T-helper 1 cell treated with Interleukin-12 subunit alpha and Interleukin-12 subunit beta and Interleukin-4 antibody, amounts not matched to agents 30 ng/mL and 1 ng/mL, for 36 hours (primary cell): ENCODE results near the gene C3orf62. TPM values are rescaled to one million over a fixed set of nuclear protein-coding genes. Genes with fewer than 3 reads are reported as not detected.
"Not testable (repeated sequence)": the region's sequence is repeated elsewhere in the genome, so short reads cannot be mapped to it uniquely, and the experiment has no call there.

Source experiments
- intact Hi-C: fragments of 100-400 bp; cut with micrococcal nuclease; formaldehyde crosslinking; loops from one replicate; pipeline ENCODE4 v1.15.1; 2024
- total RNA-seq: library from RNA; stranded (reverse); gene quantifications from 2 replicates; pipeline ENCODE4 v1.2.3, GENCODE V29; 2022

C3orf62 gene
- total RNA-seq, 1 donor from 2014 or later = 16.7 TPM

DNA sequence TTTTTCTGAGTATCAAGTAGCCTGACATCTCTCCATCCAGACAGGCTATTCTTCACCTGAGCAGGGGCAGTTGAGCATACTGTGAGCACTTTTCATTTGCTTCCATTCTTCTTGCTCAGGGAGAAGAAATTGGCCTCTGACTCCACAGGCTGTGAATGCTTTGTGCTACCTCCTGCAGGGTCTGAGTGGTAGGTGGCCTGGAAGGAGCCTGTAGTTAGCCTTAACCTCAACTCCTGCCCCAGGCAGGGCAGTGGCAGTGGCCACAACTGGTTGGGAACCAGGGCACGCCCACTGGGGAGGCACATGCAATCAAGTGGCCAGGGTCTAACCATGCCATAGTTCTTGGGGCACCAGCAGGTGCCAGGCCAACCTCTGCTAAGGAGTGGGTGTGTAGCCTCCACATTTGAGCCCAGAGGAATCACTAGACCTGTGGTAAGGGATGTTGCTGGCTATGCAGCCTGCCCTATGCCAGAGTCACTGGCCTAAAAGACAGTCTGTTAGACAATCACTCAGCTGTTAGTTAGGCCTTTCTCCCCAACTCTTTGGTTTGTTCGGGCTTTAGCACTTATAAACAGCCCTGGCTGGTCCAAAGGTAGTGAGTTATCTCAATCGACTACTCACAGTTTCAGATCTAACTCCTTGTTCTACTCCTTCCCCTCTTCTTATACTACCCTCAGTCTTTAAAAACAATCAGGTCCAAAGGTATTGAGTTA is 7.4 kb downstream of the C3orf62 start:
- intact Hi-C loops = no loop called here

DNA sequence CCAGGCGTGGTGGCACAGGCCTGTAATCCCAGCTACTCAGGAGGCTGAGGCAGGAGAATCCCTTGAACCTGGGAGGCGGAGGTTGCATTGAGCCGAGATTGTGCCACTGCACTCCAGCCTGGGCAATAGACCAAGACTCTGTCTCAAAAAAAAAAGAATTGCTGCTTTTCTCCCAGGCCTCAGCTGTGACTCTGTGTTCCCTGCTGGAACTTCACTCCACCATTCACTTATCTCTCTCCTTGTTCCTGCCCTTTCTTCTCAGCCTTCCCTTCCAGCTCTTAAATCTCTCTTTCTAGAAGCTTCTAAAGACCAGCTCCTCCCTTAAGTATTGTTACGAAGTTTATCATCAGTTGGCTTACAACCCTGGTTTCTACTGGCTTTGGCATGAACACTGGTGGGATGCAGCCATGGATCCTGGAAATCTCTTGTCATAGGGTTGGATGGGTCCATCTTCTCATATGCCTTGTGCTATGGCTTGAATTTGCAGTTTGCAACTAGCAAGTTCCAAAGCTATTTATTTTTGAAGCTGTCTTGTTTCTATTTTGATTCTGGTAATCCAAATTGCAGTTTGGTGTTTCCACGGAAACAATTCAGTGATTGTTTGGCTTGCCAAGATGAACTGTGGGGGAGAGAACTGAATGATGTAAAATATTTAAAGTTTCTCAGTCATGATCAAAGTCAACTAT is 10.5 kb downstream of the C3orf62 start:
- intact Hi-C loops = no loop called here

DNA sequence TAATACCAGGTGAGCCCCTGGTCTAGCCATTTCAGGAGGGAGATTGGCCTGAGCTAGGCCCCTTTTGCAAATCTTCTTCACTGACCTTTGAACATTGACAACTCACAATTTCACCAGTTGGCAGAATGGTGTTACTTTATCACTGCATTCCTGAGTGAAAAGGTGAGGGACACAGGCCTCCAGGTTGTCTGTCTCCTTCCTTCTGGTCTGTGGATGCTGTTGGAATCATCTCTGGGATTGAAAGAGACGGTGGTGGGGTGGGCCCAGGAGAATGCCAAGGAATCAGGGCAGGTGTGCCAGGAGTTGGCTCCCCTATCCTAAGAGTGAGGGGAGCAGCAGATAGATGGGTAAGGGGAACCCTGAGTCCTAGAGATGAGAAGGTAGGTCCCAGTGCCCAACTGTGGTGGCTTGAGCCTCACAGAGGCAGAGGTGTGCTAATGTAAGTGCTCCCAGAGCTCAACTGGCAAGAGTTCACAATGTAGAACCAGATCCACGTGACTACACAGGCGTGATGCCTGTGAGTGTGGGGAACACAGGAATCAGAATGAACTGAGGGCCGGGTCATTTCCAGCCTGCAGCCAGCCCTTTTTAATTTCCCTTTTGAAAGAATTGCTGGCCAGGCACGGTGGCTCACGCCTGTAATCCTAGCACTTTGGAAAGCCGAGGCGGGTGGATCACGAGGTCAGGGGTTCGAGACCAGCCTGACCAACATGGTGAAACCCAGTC is 11.2 kb downstream of the C3orf62 start:
- intact Hi-C loops = no loop called here

DNA sequence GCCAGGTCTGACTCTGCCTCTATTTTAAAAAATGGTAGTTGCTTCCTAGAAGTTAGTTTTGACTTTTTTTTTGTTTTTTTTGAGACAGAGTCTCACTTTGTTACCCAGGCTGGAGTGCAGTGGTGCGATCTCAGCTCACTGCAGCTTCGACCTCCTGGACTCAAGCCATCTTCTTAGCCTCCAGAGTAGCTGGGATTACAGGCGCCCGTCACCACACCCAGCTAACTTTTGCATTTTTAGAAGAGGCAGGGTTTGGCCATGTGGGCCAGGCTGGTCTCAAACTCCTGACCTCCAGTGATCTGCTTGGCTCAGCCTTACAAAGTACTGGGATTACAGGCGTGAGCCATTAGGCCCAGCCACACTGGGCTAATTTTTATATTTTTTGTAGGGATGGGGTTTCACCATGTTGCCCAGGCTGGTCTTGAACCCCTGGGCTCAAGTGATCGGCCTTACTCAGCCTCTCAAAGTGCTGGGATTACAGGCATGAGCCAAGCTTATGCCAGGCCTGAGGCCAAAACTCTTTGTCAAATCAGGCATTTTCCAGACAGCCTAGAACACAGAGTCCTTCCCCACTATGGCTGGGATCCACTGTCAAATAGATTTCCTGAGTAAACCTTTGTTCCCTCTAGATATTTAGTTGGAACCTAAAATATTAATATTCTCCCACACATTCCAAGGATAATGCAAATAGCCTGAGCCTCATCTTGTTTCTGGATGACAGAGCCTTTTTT is 13.7 kb downstream of the C3orf62 start:
- intact Hi-C loops = no loop called here

DNA sequence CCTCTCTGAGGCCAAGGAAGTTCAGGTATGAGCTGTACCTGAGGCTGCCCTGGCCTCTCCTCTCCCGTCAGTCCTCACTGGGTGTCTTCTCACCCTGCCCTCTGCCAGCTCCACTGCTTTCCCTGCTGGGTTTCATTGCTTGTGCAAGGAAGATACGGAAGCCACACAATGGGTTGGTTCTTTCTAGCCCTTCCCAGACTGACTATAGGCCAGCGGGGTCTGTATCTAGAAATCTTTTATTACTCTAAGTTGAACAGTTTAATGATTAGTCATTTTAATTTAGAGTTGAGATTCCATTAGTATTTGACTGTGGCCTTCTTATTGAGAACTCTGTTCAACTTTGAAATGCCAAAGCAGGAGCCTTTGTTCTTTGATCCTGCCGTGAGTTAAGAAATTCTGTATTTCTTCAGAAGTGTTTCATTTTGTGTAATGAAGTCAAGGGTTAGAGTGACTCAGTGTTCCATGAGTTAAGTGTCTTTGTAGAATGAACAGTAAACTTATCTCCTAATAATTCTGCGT is 16.2 kb downstream of the C3orf62 start:
- intact Hi-C loops = no loop called here

DNA sequence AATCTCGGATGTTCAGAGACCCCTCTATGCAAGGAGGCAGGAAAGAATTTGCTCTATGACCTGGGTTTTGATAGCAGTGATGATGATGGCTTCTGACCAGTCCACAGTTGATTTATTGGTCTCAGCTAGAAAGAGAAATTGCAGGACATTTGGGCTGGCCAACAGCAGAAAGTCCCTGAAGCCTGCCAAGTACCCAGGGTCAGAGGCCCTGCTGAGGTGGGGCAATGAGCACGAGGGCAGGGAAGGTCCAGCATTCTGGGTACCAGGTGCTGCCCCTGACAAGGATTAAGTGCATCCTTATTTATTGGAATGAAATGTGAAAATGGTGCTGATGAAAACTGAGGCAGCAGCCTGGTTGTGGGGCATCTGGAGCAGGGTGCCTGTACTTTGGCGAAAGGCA is 19.8 kb downstream of the C3orf62 start:
- intact Hi-C loops = no loop called here

DNA sequence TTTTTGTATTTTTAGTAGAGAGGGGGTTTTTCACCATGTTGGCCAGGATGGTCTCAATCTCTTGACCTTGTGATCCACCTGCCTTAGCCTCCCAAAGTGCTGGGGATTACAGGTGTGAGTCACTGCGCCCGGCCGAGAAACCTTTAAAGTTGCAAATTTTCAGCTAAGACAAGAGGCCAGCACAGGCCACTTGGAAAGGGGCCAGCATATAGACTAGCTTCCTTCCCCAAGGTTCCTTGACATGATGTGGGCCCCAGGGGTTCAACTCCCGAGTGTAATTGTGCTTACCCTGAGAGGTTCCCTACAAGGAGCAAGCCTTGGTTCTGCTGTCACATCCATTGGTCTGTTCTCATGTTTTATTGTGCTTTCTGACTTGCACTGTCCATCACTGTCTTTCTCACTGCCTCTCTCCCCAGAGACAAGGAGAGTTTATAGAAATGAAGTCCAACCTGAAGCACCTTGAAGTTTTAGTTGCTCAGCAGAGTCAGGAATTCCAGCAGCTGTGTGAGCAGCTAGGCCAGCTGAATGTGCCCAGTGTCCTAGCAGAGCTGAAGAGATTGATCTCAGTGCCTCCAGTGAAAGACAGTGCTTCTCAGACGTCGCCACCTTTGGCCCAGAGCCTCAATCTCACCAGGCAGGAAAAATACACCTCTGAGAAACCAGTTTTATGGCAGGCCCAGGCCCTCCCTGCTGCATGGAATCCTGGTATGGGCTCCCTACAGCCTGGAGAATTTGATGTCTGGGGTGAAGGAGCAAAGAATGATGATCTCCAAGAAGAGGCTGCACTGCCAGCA is 21.1 kb downstream of the C3orf62 start:
- intact Hi-C loops = no loop called here

DNA sequence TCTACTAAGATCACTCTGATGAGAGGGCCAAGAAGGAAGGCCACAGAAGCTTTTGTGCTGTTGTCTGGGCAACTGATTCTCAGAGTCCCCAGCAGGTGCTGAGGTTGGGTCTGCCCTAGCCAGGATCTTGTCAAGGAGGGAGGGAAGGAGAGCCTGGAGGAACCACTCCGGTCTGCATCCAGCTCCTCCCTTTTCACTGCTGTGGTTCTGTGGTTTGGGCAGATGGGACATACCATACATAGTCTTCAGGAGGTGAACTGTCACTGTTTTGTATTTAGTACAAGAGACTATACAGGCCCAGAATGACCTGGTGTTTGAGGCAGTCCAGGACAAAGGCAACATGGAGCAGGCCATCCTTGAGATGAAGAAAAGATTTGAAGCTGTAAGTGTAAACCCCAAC is 21.9 kb downstream of the C3orf62 start:
- intact Hi-C loops = no loop called here

DNA sequence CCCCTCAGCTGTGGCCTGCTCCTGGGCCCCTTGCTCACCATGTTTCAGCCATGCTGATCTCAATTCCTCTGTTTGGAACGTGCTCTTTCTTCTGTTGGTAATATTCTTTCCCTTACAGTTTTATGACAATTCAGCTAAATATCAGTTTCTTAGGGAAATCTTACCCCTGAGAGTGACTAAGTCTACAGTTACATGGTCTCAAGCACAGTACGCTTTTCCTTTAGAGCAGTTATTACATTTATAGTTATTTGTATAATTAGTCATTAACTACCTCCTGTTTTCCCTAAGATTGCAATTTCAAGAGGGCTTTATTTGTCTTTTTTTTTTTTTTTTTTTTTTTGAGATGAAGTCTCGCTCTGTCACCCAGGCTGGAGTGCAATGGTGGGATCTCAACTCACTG is 23.5 kb downstream of the C3orf62 start:
- intact Hi-C loops = no loop called here

DNA sequence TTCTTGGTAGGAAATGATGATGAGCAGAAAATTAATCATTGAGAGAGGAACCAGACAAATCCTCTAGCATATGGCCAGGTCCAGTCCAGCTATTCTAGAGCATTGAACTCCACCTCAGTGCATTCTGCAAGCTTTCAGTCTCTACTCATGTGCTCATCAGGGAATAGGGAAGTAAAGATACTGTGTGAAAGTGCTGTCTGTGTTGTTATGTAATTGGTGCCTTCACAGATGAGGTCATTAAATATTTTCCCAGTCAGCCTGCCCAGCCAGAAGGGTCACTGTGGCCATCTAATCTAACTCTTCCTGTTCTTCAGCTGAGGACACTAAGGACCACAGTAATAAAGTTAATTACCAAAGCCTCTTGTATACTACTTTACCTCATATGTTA is 28.2 kb downstream of the C3orf62 start:
- intact Hi-C loops = no loop called here

DNA sequence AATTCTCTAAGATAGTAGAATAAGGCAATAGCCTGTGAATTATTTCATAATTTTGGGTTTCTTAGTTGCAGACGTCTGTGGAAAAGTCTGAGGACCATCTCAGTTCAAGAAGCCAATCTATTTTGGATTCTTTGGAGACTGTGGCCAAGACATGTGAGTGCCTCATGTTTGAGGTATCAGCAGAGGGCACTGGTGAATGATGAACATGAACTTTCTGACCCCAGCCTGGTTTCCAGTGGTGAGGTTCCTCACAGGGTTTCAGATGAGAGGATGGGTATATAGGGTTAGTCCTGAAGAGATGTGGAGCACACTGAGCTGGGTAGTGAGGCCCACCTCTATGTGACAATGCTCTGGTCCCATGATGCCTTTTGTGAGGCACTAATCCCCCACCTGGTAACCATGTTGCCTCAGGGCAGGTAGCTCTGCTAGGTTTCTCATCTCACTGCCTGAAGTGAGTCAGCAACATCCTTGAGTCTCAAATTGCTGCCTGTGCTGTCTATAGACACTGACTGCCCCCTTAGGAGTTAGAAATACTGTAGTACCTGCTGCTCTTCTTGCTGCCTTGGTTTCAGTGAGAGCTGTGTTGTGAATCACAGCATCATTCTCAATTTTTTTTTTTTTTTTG is 32.3 kb downstream of the C3orf62 start:
- intact Hi-C loops = no loop called here

DNA sequence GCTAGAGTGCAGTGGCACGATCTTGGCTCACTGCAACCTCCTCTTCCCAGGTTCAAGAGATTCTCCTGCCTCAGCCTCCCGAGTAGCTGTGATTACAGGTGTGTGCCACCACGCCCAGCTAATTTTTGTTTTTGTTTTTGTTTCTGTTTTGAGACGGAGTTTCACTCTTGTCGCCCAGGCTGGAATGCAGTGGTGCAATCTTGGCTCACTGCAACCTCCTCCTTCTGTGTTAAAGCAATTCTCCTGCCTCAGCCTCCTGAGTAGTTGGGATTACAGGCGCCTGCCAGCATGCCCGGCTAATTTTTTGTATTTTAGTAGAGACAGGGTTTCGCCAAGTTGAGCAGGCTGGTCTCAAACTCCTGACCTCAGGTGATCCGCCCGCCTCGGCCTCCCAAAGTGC is 36.9 kb downstream of the C3orf62 start:
- intact Hi-C loops = not testable (repeated sequence)

DNA sequence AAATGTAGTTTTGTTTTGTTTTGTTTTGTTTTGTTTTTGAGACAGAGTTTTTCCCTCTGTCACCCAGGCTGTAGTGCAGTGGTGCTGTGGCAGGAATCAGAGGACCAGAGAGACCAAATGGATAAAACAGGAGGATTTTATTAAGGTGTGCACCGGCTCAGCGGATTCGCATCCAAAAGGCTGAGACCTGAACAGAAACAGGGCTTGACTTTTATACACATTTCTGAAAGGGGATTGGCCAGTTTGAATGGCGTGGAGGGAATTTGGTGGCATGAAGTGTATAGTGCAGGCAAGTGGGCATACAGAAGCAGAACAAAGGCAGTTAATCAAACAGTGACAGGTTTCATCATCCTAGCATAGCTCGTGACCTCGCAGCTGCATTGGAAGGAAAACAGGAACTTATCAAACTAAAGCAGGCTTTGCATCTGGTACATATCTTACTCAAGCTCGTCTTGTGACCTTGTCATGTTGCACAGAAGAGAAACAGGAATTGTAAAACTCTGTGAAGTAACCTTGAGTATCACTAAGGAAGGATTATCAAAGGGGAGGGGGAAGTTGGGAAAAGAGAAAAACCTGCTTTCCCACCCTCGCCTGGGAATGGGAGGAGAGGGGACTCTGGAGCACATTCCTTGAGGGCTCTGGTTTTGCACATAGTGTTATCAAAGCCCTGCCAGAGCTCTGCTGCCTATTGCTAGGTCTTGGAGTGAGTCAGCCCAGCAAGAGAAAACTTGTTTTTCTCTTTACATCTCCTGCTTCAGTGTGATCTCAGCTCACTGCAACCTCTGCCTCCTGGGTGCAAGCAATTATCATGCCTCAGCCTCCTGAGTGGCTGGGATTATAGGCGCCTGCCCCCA is 38.5 kb downstream of the C3orf62 start:
- intact Hi-C loops = no loop called here

DNA sequence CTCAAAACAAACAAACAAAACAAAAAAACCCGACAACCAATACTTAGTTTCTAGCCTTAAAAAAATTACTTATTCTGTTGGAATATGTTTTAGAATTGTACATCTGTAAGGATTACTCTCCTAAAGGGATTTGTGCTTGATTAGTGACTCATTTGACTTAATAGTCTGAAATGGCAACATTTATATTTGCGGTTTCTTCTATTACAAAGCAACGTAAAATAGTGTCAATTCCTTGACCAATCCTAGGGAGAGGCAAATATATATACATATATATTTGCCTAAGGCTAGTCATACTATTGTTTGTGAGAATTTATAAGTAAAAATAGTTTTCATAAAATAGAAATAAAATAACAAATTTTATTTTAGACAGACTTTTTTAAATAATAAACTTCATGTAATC is 39.7 kb downstream of the C3orf62 start:
- intact Hi-C loops = no loop called here

DNA sequence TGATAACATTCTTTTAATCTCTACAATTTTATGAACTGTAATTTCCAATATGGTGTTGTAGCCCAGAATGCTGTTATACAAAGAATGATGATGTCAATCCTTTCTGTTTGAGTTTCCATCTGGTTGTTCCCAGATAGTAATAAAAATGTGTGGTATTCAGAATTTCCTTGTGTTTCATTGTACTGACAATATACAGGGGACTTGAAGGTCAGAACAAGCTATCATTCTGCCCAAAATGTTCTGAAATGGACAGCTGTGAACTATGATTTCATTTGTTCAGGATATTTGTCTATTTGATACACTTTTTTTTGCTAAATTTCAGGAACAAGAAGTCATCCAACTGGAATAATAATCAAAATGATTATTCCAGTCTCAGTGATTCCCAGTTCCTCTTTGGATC is 40.8 kb downstream of the C3orf62 start:
- intact Hi-C loops = no loop called here

DNA sequence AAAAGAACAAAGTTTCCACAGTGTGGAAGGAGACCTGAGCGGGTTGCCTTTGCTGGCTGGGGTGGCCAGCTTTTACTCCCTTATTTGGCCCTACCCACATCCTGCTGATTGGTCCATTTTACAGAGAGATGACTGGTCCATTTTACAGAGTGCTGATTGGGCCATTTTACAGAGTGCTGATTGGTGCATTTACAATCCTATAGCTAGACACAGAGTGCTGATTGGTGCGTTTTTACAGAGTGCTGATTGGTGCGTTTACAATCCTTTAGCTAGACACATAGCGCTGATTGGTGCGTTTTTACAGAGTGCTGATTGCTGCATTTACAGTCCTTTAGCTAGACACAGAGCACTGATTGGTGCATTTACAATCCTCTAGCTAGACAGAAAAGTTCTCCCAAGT is 48.2 kb downstream of the C3orf62 start:
- intact Hi-C loops = not testable (repeated sequence)

DNA sequence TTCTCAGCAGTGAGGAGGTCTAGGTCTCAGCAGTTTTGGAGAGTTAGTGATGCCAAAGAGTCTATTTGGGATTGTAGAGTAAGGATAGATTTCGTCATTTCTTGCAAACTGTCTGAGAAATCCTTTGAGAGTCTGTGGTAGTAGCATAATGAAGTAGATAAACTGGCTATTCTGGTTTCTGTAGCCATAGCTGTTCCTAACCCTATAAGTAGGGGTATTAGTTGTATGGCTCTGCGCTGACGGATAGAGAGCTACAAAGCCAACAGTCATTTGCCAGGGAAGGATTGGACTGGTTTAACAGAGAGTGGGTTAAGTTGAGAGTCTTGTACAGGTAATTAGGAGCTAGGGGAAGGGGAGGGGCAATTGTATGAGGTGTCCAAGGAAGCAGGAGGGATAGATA is 55.0 kb downstream of the C3orf62 start:
- intact Hi-C loops = no loop called here

DNA sequence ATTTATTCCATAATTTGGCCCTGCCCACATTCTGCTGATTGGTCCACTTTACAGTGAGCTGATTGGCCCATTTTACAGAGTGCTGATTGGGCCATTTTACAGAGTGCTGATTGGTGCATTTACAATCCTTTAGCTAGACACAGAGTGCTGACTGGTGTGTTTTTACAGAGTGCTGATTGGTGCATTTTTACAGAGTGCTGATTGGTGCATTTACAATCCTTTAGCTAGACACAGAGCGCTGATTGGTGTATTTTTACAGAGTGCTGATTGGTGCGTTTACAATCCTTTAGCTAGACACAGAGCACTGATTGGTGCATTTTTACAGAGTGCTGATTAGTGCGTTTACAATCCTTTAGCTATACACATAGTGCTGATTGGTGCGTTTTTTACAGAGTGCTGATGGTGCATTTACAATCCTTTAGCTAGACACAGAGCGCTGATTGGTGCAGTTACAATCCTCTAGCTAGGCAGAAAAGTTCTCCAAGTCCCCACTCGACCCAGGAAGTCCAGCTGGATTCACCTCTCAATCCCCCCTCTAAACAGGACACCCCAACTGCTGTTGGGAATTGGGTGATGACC is 56.0 kb downstream of the C3orf62 start:
- intact Hi-C loops = not testable (repeated sequence)

DNA sequence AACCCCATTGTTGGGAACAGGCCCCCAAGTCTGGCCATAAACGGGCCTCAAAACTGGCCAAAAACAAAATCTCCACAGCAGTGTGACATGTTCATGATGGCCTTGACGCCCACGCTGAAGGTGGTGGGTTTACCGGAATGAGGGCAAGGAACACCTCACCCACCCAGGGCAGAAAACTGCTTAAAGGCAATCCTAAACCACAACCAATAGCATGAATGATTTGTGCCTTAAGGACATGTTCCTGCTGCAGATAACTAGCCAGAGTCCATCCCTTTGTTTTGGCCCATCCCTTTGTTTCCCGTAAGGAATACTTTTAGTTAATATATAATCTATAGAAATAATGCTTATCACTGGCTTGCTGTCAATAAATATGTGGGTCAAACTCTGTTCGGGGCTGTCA is 57.9 kb downstream of the C3orf62 start:
- intact Hi-C loops = no loop called here
